K562 (cell line): ENCODE results near the gene DCAKD. TPM values are rescaled to one million over a fixed set of nuclear protein-coding genes. Genes with fewer than 3 reads are reported as not detected.
A peak's percentile ranks its signal among the peaks of the same experiment; 100 is the strongest.

Experiments
- ARID2 ChIP-seq: fragments of 450-650 bp; IDR thresholded peaks from 2 replicates; pipeline ENCODE4 v1.6.1; 2017; ENCODE audit warnings: antibody characterized with exemption, mild to moderate bottlenecking
- CHD7 ChIP-seq: fragments of 200-600 bp; sonication (generic); IDR thresholded peaks from one replicate; pipeline ENCODE4 v1.6.1; 2012; ENCODE audit warnings: mild to moderate bottlenecking, low read depth, low read length, inconsistent platforms
- DPF2 ChIP-seq: fragments of 450-650 bp; IDR thresholded peaks from 2 replicates; pipeline ENCODE4 v1.6.1; 2016
- EGR1 ChIP-seq: fragments of 450-650 bp; conservative IDR thresholded peaks from 2 replicates; pipeline ENCODE4 v1.6.1; 2017; ENCODE audit warnings: mild to moderate bottlenecking
- FIP1L1 ChIP-seq: fragments of 200-400 bp; formaldehyde crosslinking; IDR thresholded peaks from 2 replicates; pipeline ENCODE4 v1.6.1; 2018; ENCODE audit warnings: mild to moderate bottlenecking, low read depth, low read length; ENCODE audit not compliant: poor library complexity, severe bottlenecking
- SOX6 ChIP-seq: fragments of 450-650 bp; IDR thresholded peaks from 2 replicates; pipeline ENCODE4 v1.6.1; 2014; ENCODE audit warnings: mild to moderate bottlenecking
- SP2 ChIP-seq: IDR thresholded peaks from 2 replicates; pipeline ENCODE4 v1.6.1; 2011; ENCODE audit warnings: mild to moderate bottlenecking, low read depth, low read length, moderate library complexity; ENCODE audit not compliant: poor library complexity, severe bottlenecking; ENCODE audit errors: extremely low read depth
- ZFX ChIP-seq: sonication (generic); formaldehyde crosslinking; IDR thresholded peaks from 2 replicates; pipeline ENCODE4 v1.8.0; 2022; ENCODE audit warnings: mild to moderate bottlenecking, missing genetic modification reagents, moderate library complexity
- ZNF24 ChIP-seq: fragments of 450-650 bp; IDR thresholded peaks from 2 replicates; pipeline ENCODE4 v1.6.1; 2016
- ZNF592 ChIP-seq: fragments of 450-650 bp; IDR thresholded peaks from 2 replicates; pipeline ENCODE4 v1.6.1; 2017; ENCODE audit warnings: antibody characterized with exemption, mild to moderate bottlenecking
- polyA plus RNA-seq, 8 experiments: library from polyadenylated mRNA; depleted of rRNA in 4 of 8; stranded (reverse) in 5 of 8; unstranded in 3 of 8; fragments of >200 nt; fragmentation: Nextera tagmentation in 2 of 8; fragmentation: Illumina TruSeq in 1 of 8; extraction: Ambion mirVana in 2 of 8; extraction: Trizol in 1 of 8; gene quantifications; 2 replicates each; pipeline versions ENCODE4 v1.2.1 to v1.2.3, GENCODE V29; 2011 to 2014; ENCODE audit warnings: inconsistent platforms in 1 of 8, missing spikeins in 1 of 8
- total RNA-seq, 7 experiments: library from RNA; depleted of rRNA in 6 of 7; stranded (reverse); fragments of >200 nt in 6 of 7; fragmentation: Illumina TruSeq in 2 of 7; extraction: Trizol in 2 of 7; gene quantifications; 2 replicates each; pipeline versions ENCODE4 v1.2.1 to v1.2.3, GENCODE V29; 2011 to 2021; ENCODE audit warnings: low replicate concordance in 1 of 7

Gene DCAKD
- total and polyA plus RNA-seq, 9 of the 15 experiments (the other 6 are each of a cell fraction or from before 2014, with no cell fraction given), result 7.9 to 35.5 (median 21.4) TPM

- TF ChIP-seq CHD7 (no peak), ZFX (peak; percentile 62), ZNF24 (0 out of 2 replicates have a peak, but pooled peaks have one; percentile 17), EGR1 (peak; percentile 65), ARID2 (no peak), SOX6 (peak; percentile 18; the same call in 1 of the 2 replicates), FIP1L1 (no peak), ZNF592 (peak; percentile 55), DPF2 (peak; percentile 24; the same call in 1 of the 2 replicates), SP2 (no peak)
Observed at GRCh38 chr17:45018848-45019711, 32.4 kb downstream of the DCAKD start (continued).
